Activated effector memory CD4-positive, alpha-beta T cell treated with Interleukin-2 at 50 U/mL for 16 hours (primary cell): Measurements from ENCODE around the gene BNIP2.

Experiments used
- DNase-seq: peaks from one replicate; pipeline ENCODE4 v3.0.0-alpha.2; 2020

Gene BNIP2

DNA sequence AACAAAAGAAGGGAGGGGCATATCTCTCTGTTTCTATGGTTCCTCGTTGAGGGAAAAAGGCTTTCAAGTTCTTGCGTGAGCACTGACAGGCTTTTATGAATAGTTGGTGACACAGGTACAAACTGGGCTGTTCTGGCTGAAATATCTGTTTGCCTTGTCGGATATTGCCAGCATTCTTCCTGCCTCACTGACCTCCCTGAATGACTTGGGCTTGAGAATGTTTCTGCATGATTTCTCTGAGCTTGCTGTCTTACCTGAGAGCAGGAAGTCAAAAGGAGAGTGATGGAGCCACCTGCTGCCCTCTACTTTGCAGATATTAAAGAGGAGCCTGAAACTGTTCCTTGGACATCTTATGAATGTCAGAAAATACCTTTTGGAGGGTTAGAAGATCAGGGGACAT, 72.7 kb downstream of the BNIP2 start:
- no peak for DNase-seq

GRCh38 chr15:59615661-59616060, 73.5 kb downstream of the BNIP2 start:
- DNase-seq: no peak

- no peak for DNase-seq
Observed at GRCh38 chr15:59614153-59614552, 75.0 kb downstream of the BNIP2 start.

DNA sequence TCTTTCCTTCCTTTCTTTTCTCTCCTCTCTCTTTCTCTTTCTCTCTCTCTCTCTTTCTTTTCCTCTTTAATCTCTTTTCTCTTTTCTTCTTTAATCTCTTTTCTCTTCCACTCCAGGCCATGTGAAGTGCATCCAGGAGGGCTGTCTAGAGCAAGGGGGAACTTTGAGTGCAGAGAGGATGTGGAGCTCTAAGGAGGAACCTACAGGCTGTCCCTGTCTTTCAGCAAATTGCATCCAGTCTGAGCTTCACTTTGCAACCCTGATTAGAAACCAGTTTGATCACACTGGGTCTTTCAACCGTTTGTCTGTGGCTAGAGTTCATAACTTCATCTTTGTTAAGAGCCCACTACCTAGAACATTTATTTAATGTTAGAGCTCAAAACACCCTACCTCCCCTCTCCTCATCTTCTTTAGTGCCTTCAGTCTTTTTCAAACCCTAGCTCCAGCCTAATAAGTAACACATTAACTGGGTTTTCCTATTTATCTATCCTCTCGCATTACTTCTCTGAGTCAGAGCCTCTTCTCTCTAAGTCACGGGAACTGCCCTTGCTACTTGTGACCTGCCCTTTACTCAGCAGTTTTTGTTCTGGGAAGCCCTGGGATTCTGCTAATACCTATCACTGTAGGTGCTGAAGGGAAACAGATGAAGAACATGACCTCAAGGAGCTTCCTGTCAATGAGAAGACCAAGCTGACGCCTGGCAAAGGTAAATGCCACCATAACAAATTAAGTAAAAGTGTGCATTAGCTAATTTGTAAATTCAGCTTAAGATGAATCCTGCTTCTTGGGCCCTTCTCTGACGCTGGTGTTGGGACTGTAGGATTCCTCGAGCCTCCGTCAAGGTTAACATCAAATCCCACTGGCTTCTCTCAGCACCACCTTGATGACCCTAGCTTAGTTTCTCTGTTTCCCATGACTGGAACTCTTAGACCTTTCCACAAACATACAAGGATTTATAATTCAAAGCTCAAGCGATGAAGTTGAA, 77.6 kb downstream of the BNIP2 start, which contains the start of gene GCNT3:
Gene GCNT3, plus strand, starts transcription at position 508 of the 985 bp plus-strand sequence. CDS start 6,456 bp downstream, outside the sequence.
- DNase-seq: no peak

DNA sequence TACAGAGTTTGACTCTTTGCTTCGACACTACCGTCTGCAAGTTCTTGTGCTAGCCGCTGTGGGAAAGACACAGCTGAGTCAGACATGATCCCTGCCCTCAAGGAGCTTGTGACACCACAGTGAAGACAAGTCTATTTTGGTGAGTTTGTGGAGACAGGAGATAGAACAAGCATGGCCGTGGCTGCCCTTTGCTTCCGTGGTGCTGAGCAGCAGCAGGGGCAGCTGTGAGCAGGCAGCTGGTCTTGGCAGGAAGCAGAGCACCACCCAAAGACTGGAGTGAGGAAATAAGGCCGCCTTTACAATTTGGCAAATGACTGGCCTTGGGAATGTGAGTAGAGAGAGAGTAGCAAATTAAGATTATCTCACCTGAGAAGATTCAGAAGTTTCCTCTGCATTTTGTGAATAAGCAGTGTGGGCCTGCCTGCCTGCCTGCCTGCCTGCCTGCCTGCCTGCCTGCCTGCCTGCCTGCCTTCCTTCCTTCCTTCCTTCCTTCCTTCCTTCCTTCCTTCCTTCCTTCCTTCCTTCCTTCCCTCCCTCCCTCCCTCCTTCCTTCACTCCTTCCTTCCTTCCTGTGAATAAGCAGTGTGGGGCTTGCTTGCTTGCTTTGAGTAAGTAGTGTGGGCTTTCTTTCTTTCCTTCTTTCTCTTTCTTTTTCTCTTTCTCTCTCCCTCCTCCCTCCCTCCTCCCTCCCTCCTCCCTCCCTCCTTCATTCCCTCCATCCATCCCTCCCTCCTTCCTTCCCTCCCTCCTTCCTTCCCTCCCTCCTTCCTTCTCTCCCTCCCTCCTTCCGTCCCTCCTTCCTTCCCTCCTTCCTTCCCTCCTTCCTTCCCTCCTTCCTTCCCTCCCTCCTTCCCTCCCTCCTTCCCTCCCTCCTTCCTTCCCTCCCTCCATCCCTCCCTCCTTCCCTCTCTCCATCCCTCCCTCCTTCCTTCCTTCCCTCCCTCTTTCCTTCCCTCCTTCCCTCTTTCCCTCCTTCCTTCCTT, 79.1 kb downstream of the BNIP2 start:
- no peak for DNase-seq
